Astrocyte of the cerebellum (primary cell): Measurements from ENCODE around the gene MTA3.

Source experiments
- DNase-seq: peaks from one replicate; pipeline ENCODE4 v3.0.0-alpha.2; 2011; ENCODE audit warnings: low read depth
- H3K4me3 ChIP-seq: 2 replicates; pipeline ENCODE4 v1.5.1; 2011; ENCODE audit warnings: mild to moderate bottlenecking, low read depth, low read length, moderate library complexity
- CTCF ChIP-seq: IDR thresholded peaks from 2 replicates; pipeline ENCODE4 v1.5.1; 2012; ENCODE audit warnings: low read length, low read depth, moderate library complexity, mild to moderate bottlenecking; ENCODE audit errors: missing control alignments
- in situ Hi-C: cut with HindIII; loops from 2 replicates; pipeline ENCODE4 v1.10.0; 2017; ENCODE audit warnings: low sequenced_read_pairs

Gene MTA3

DNA sequence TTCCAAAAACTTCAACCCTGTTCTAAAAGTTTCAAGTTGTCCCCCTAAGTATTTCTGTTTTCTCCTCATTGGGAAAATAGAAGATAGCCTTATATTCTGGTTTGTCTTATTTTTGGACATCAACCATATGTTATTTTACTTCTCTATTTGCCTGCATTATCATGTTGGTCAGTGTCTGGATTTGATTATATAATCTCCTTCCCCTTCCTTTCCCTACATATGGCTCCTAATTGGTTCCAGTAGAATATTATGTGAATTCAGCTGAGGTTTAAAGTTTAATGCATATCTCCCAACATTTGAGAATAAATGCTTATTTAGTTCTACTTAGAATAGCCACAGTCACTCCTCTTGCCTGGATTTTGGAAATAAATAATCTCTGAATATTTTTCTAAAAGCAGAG, 128.6 kb downstream of the MTA3 start:
- DNase-seq = no peak
- TF ChIP-seq CTCF = no peak
- in situ Hi-C loops = no loop called here
- H3K4me3 ChIP-seq = no peak overlapping the region

DNA sequence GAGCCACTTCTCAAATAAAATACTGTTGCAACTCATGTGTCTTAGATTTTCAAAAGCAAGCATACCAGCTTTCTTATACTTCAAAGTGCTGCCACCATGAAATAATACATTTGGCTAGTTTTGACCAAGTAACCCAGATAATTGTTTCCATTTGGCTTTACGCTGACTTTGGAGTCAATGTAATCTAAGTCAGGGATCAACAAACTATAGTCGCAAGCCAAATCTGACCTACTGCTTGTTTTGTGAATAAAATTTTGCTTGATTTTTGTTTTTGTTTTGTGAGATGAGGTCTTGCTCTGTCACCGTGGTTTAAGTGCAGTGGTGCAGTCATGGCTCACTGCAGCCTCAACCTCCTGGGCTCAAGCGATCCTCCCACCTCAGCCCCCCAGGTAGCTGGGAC, 130.5 kb downstream of the MTA3 start:
- in situ Hi-C loops = no loop called here
- no peak overlapping the region for H3K4me3 ChIP-seq
- TF ChIP-seq CTCF = no peak

GRCh38 chr2:42706836-42707235, 138.4 kb downstream of the MTA3 start:
- in situ Hi-C loops = no loop called here
- no peak overlapping the region for H3K4me3 ChIP-seq
- no peak for TF ChIP-seq CTCF
- no peak for DNase-seq

More for the DNA sequence above, 130.5 kb downstream of the MTA3 start:
- no peak for DNase-seq

DNA sequence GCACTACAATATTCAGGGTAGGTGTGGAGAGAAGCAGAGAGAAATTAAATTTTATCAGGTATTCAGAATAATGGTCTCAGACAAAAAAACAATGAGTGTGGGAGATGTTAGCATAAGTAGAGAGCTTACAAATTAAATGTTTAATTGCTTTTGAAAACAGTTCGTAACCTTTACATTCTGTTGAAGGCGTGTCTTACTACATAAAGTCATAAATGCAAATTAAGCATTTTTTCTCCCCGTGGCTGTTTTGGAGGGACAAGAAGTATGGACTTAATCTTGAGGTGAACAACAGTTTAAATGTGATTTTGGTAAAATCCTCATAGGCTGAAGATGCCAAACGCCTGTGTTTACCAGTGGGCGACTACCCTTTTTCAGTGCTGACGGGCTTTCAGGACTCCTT, 139.7 kb downstream of the MTA3 start:
- in situ Hi-C loops = no loop called here
- H3K4me3 ChIP-seq = no peak overlapping the region
- no peak for TF ChIP-seq CTCF
- DNase-seq = no peak

- H3K4me3 ChIP-seq = no peak overlapping the region
- in situ Hi-C loops = no loop called here
Observed at GRCh38 chr2:42711896-42712295, 143.5 kb downstream of the MTA3 start.

GRCh38 chr2:42712934-42713333, 144.5 kb downstream of the MTA3 start:
- in situ Hi-C loops = no loop called here
- DNase-seq = no peak
- no peak for TF ChIP-seq CTCF
- H3K4me3 ChIP-seq = no peak overlapping the region

More at GRCh38 chr2:42711896-42712295, 143.5 kb downstream of the MTA3 start:
- no peak for DNase-seq
- TF ChIP-seq CTCF = no peak

GRCh38 chr2:42713920-42714319, 145.5 kb downstream of the MTA3 start:
- TF ChIP-seq CTCF = no peak
- in situ Hi-C loops = no loop called here
- H3K4me3 ChIP-seq = no peak overlapping the region
- DNase-seq = no peak
